Thoracic aorta (tissue), 2 donors: ENCODE data around the gene TCF7L2. TPM values are rescaled to one million over a fixed set of nuclear protein-coding genes. Genes with fewer than 3 reads are reported as not detected.
A peak's percentile ranks its signal among the peaks of the same experiment; 100 is the strongest.

Experiments
- ATAC-seq: fragments of 150-250 bp; one replicate; pipeline ENCODE4 v1.8.0; 2017; ENCODE audit warnings: low read depth; ENCODE audit not compliant: insufficient number of reproducible peaks, low FRiP score
- DNase-seq: peaks from one replicate; pipeline ENCODE4 v3.0.0-alpha.2; 2020; ENCODE audit warnings: low spot score
- H3K27ac ChIP-seq, 2 donors: fragments of 200-600 bp; sonication (generic); 1 replicate in 1 of 2; 2 replicates in 1 of 2; pipeline ENCODE4 v1.5.1; 2016; ENCODE audit warnings: mild to moderate bottlenecking in 2 of 2, moderate library complexity in 2 of 2
- H3K27me3 ChIP-seq: fragments of 200-600 bp; sonication (generic); replicated peaks from 2 replicates; pipeline ENCODE4 v1.6.0; 2016; ENCODE audit warnings: mild to moderate bottlenecking; ENCODE audit not compliant: insufficient read depth
- H3K36me3 ChIP-seq: fragments of 200-600 bp; sonication (generic); one replicate; pipeline ENCODE4 v1.5.1; 2016
- H3K4me1 ChIP-seq, 2 donors: fragments of 200-600 bp; sonication (generic); 1 replicate in 1 of 2; 2 replicates in 1 of 2; pipeline versions ENCODE4 v1.5.1 to v1.6.0; 2016; ENCODE audit warnings: low read depth in 2 of 2, mild to moderate bottlenecking in 1 of 2; ENCODE audit not compliant: control insufficient read depth in 1 of 2
- H3K4me3 ChIP-seq: fragments of 200-600 bp; sonication (generic); 2 replicates; pipeline ENCODE4 v1.5.1; 2016; ENCODE audit warnings: mild to moderate bottlenecking
- H3K9me3 ChIP-seq: fragments of 200-600 bp; sonication (generic); 2 replicates; pipeline ENCODE4 v1.5.1; 2016
- CTCF ChIP-seq: fragments of 200-600 bp; sonication (generic); IDR thresholded peaks from one replicate; pipeline ENCODE4 v1.5.1; 2019; ENCODE audit warnings: antibody characterized with exemption
- total RNA-seq, 2 donors: library from RNA; depleted of rRNA; stranded (reverse); fragments of >200 nt; gene quantifications; one replicate each; pipeline versions ENCODE4 v1.1.0 to v1.2.3, GENCODE V29; 2016

The TCF7L2 gene
- total RNA-seq, 2 donors from 2014 or later: 21.4 to 50.5 TPM

DNA sequence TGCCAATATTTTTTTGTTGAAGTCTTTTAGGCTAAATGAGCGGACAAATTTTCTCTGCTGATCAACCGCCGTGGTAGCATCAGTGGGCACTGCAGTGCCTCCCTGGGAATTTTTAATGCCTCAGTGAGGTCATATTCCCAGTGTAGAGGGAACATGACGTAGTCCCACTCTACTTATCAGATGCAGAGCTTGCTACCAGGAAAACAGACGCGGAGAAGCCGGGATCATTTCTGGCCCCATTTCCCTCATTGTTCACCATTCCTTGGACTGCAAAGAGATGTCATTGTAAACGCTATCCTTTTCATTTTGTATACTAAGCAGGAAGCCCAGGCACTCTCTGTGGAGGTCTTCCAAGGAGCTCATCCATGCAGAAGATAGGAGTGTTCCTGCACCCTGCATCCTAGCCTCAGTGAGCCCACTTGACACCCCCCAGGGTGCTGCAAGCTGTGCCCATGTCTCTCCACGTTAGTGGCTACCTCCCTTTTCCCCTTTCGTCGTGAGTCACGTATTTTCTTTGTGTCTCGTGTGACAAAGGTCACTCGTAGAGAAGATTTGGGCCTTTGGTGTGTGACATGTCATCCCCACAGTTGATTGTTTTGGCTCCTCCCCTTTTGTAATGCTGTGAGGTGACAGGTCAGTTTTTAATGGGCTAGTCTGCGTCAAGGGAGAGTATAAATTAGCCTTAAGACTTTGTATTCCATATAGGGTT lies 145.5 kb downstream of the TCF7L2 start:
- DNase-seq: no peak
- H3K4me3 ChIP-seq: no peak overlapping the region
- no peak for ATAC-seq
- peak overlapping the region in 1 of 2 donors; percentile 41 for H3K27ac ChIP-seq
- peaks cover 5% of the 10 kb centered on the region for H3K36me3 ChIP-seq
- peaks cover 2 to 35% of the 10 kb centered on the region in 2 donors for H3K4me1 ChIP-seq
- TF ChIP-seq CTCF: no peak
- no peaks in the 10 kb centered on the region for H3K9me3 ChIP-seq
- H3K27me3 ChIP-seq: no peaks in the 10 kb centered on the region

DNA sequence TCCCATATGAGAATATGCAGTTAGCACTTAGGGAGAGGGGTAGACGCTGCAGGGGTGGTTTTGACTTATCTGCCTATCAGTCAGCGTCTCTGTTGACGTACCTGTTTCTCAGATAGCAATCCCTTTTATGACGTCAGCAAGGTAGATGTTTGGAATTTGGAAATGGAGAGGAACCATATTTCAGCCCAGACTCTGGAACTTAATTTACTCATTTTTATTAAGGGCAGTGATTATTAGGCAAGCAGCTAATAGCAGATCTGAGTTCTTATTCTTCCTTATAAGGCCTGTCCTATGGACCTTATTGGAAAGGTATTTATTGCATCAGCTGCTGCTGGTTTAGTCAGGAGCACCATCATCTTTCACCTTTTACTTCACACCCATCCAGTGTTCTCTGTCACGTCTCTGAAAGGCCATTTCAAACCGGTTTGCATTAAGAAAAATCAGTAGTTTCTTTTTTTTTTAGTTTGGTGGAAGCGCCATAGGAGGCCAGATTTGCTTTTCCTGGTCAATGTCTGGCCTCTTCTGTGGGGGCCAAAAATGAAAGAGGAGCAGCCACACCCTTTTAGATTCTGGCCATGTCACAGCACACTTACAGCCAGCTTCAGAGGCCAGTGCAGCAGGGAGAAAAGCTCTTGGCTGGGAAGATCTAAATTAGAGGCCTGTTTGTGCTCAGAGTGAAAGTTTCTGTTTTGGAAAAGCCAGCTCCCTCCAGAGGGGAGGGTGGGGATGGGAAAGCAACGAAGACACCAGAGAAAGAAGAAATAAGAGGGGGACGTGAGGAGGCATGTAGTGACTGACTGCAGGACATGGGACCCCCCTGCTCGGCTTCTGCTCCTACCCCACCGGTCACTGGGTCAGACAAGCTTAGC lies 146.3 kb downstream of the TCF7L2 start:
- Histone ChIP-seq H3K9me3 (no peaks in the 10 kb centered on the region), H3K4me1 (peaks cover 2 to 35% of the 10 kb centered on the region in 2 donors), H3K4me3 (no peak overlapping the region), H3K27me3 (no peaks in the 10 kb centered on the region), H3K27ac (peak overlapping the region; percentile 31 to 41), H3K36me3 (peaks cover 3% of the 10 kb centered on the region)
- no peak for DNase-seq
- no peak for ATAC-seq
- no peak for TF ChIP-seq CTCF

- TF ChIP-seq CTCF: no peak
- H3K36me3 ChIP-seq: peaks cover 3% of the 10 kb centered on the region
- no peaks in the 10 kb centered on the region for H3K27me3 ChIP-seq
- ATAC-seq (no peak), DNase-seq (no peak)
- H3K27ac ChIP-seq: peak overlapping the region; percentile 31 to 41
- H3K9me3 ChIP-seq: no peaks in the 10 kb centered on the region
- peaks cover 2 to 35% of the 10 kb centered on the region in 2 donors for H3K4me1 ChIP-seq
- no peak overlapping the region for H3K4me3 ChIP-seq
Measured at GRCh38 chr10:113097036-113097435, 147.0 kb downstream of the TCF7L2 start.

DNA sequence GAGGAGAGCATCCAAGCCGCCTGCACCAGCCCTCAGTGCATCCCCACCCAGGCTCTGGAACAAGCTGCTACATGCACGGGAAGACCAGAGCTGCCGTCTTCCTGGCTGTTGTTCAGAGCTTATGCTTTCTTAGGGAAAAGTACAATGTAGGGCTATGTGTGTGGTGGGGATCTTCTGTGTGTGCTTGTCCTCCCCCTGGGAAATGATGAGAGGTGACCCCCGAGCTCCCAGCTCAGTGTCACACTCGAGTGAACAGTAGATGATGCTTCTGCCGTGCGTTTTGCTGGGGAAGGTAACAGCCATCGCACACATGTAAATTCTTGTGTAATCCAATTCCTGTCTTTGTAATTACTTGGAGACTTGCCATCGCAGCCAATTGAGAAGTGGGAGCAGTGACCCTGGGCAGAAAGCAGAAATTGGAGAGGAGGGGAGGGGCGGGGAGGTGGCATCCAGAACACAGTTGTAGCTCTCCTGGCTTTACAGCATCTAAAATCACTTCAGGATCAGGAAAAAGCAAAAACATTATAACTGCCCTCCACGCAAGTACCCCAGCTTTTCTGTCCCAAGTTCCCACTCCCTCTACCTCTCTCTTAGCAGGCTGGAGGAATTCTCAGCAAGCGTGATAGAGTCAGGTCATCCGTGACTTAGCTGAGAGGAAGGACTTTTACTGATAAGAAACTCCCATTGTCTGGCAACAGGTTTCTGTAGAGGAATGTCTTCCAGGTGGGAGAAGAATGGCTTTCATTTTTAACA lies 149.6 kb downstream of the TCF7L2 start:
- no peak for DNase-seq
- ATAC-seq: no peak
- TF ChIP-seq CTCF: no peak
- peaks cover 2 to 43% of the 10 kb centered on the region in 2 donors for H3K4me1 ChIP-seq
- no peaks in the 10 kb centered on the region for H3K27me3 ChIP-seq
- H3K4me3 ChIP-seq: no peak overlapping the region
- H3K27ac ChIP-seq: no peak overlapping the region
- H3K36me3 ChIP-seq: no peaks in the 10 kb centered on the region
- H3K9me3 ChIP-seq: no peaks in the 10 kb centered on the region

- no peak for TF ChIP-seq CTCF
- Histone ChIP-seq H3K4me3 (no peak overlapping the region), H3K27ac (no peak overlapping the region), H3K4me1 (peaks cover 2 to 46% of the 10 kb centered on the region in 2 donors), H3K9me3 (no peaks in the 10 kb centered on the region), H3K36me3 (no peaks in the 10 kb centered on the region), H3K27me3 (no peaks in the 10 kb centered on the region)
- DNase-seq (no peak), ATAC-seq (no peak)
Measured at GRCh38 chr10:113100281-113100680, 150.2 kb downstream of the TCF7L2 start.
